RWPE1 (cell line): Measurements from ENCODE around the gene HPX.
"Not testable (repeated sequence)": the region's sequence is repeated elsewhere in the genome, so short reads cannot be mapped to it uniquely, and the experiment has no call there.

ENCODE experiments used
- CTCF ChIA-PET: fragments of 350-600 bp; sonication (Branson Sonifier 250); formaldehyde crosslinking; extraction: SDS; loops from one replicate; lab custom pipeline; 2021; lab: Yijun Ruan, JAX
- POLR2A ChIA-PET: fragments of 400-600 bp; formaldehyde crosslinking; extraction: SDS; loops from one replicate; lab custom pipeline; 2020; ENCODE audit warnings: antibody characterized with exemption; ENCODE audit not compliant: low non-redundant PET; lab: Yijun Ruan, JAX
- DNase-seq: peaks from one replicate; pipeline ENCODE4 v3.0.0; 2012; ENCODE audit warnings: low spot score
- H3K27ac ChIP-seq: fragments of 450-650 bp; 2 replicates; pipeline ENCODE4 v1.5.1; 2017
- CTCF ChIP-seq: fragments of 450-650 bp; conservative IDR thresholded peaks from 2 replicates; pipeline ENCODE4 v1.5.1; 2017; ENCODE audit warnings: low read depth, mild to moderate bottlenecking

HPX gene

GRCh38 chr11:6400431-6401345 lies 40.1 kb downstream of the HPX start:
- no peak for TF ChIP-seq CTCF
- ChIA-PET POLR2A (no interaction called here), CTCF (interaction anchor here (0.6 kb wide), 1 partner anchor 1114 kb away, joined by 3 read pairs; no protein-coding TSS in a partner anchor)
- no peak overlapping the region for H3K27ac ChIP-seq
- no peak for DNase-seq

DNA sequence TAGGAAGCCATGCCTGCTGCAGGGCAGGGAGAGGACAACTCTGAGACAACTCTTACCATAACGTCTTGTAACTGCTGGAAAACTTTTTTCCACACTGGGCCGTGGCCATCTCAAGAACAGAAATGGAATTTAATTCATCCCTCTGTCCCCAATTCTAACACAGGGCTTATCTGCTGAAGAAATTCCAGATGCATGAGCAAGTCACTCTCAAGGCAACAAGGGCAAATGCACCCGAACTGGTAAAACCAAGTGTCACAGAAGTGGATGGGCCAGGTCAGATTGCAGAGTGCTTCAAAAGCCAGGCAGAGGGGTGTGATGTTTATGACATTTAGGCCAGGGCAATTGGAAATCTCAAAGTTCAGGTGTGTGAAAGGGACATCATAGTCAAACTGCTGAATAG lies 43.2 kb downstream of the HPX start:
- ChIA-PET CTCF (no interaction called here), POLR2A (no interaction called here)
- TF ChIP-seq CTCF: no peak
- no peak overlapping the region for H3K27ac ChIP-seq
- no peak for DNase-seq

DNA sequence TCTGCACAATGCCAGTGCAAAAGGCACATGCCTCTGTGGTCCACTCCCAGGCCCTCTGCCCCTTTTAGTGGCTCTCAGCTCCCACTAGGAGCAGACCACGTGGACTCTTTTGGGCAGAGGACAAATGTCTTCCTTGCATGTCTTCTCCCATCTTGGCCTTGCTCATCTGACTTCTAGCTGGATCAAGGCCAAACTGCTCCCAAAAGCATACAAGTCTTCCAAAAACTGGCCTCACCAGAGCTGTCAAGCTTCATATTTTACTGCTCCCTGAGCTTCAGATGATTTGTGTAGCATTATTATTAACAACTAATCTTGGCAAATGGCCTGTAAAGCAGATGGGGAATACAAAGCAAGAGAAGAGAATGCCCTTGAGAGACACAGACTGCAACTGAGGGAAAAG lies 43.6 kb downstream of the HPX start:
- POLR2A ChIA-PET: no interaction called here
- TF ChIP-seq CTCF: no peak
- CTCF ChIA-PET: no interaction called here
- H3K27ac ChIP-seq: no peak overlapping the region
- no peak for DNase-seq

DNA sequence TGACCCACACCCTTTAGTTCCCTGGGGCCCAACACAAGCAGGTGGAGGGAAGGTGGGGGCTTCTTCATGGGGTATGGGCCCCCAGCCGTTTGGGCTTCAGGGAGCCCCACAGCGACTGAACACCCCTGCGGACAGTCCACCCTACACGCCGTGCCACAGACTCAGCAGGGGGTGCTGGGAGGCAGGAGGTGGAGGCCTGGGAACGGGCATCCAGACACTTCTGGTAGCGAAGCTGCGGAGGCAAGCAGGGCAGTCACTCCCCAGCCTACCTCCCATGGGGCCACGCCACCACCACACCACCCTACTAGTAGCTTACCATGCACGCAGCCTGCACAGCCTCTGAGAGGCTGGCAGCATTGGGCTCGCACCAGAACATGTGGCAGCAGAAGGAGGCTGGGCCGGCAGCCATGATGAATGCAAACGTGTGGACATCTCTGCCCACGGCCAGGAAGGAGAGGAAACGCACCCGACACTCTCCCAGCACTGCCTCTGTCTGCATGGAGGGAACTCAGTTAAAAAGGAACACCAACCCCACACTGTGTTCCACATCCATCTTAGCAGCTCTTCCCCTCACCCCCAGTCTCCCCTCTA lies 45.2 kb downstream of the HPX start:
- POLR2A ChIA-PET: no interaction called here
- no peak overlapping the region for H3K27ac ChIP-seq
- DNase-seq: no peak
- CTCF ChIA-PET: no interaction called here
- no peak for TF ChIP-seq CTCF

DNA sequence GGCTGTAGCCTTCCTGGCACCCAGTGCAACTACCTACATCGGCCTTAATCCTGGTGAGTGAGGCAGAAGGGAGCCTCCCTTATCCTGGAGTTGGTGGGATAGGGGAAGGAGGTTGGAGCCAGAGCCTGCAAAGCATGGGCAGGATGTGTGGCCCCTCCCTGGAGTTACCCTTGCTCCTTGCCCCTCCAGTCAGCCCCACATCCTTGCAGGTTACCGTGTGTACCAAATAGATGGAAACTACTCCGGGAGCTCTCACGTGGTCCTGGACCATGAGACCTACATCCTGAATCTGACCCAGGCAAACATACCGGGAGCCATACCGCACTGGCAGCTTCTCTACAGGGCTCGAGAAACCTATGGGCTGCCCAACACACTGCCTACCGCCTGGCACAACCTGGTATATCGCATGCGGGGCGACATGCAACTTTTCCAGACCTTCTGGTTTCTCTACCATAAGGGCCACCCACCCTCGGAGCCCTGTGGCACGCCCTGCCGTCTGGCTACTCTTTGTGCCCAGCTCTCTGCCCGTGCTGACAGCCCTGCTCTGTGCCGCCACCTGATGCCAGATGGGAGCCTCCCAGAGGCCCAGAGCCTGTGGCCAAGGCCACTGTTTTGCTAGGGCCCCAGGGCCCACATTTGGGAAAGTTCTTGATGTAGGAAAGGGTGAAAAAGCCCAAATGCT lies 46.7 kb downstream of the HPX start:
- TF ChIP-seq CTCF: no peak
- ChIA-PET CTCF (no interaction called here), POLR2A (no interaction called here)
- 0 out of 2 replicates have a peak overlapping the region, but pooled peaks have one; percentile 7 for H3K27ac ChIP-seq
- no peak for DNase-seq

GRCh38 chr11:6392251-6392650 lies 48.5 kb downstream of the HPX start:
- CTCF ChIA-PET: interaction anchor here (0.5 kb wide), 1 partner anchor 581 kb away, joined by 3 read pairs; no protein-coding TSS in a partner anchor
- H3K27ac ChIP-seq, DNase-seq, POLR2A ChIA-PET: not testable (repeated sequence)
